GM23338 (cell line): ENCODE results near the gene ELMO2. TPM values are rescaled to one million over a fixed set of nuclear protein-coding genes. Genes with fewer than 3 reads are reported as not detected.

Experiments used
- ATAC-seq: fragments of 200-7000 bp; cut with Tn5 transposase; 3 replicates; pipeline ENCODE4 v1.9.1; 2020
- DNase-seq: peaks from one replicate; pipeline ENCODE4 v3.0.0-alpha.2; 2015; ENCODE audit warnings: low spot score
- H2AFZ ChIP-seq: fragments of 200-600 bp; sonication (generic); 2 replicates; pipeline ENCODE4 v1.8.0; 2016; ENCODE audit warnings: antibody characterized with exemption, mild to moderate bottlenecking, moderate library complexity
- H3F3A ChIP-seq: fragments of 200-600 bp; sonication (generic); replicated peaks from 2 replicates; pipeline ENCODE4 v1.8.0; 2017; ENCODE audit warnings: antibody characterized with exemption, mixed run types, low read depth
- H3K27ac ChIP-seq: fragments of 200-600 bp; sonication (generic); 2 replicates; pipeline ENCODE4 v1.6.1; 2016; ENCODE audit warnings: low read depth
- H3K27me3 ChIP-seq: fragments of 200-600 bp; sonication (generic); 2 replicates; pipeline ENCODE4 v1.8.0; 2016; ENCODE audit warnings: mild to moderate bottlenecking, mixed run types, moderate library complexity; ENCODE audit not compliant: insufficient read depth
- H3K36me3 ChIP-seq: fragments of 200-600 bp; sonication (generic); 2 replicates; pipeline ENCODE4 v1.8.0; 2016; ENCODE audit warnings: mild to moderate bottlenecking; ENCODE audit not compliant: insufficient read depth
- H3K4me1 ChIP-seq: fragments of 200-600 bp; sonication (generic); 2 replicates; pipeline ENCODE4 v1.8.0; 2016; ENCODE audit warnings: mild to moderate bottlenecking, moderate library complexity; ENCODE audit not compliant: insufficient read depth
- H3K4me2 ChIP-seq: fragments of 200-600 bp; sonication (generic); 2 replicates; pipeline ENCODE4 v1.7.1; 2017; ENCODE audit warnings: mixed run types
- H3K4me3 ChIP-seq: fragments of 200-600 bp; sonication (generic); 2 replicates; pipeline ENCODE4 v1.6.1; 2016; ENCODE audit warnings: mixed run types
- H3K79me2 ChIP-seq: fragments of 200-600 bp; sonication (generic); replicated peaks from 2 replicates; pipeline ENCODE4 v1.8.0; 2017; ENCODE audit warnings: mild to moderate bottlenecking; ENCODE audit not compliant: insufficient read depth
- H3K9me2 ChIP-seq: fragments of 200-600 bp; sonication (generic); 2 replicates; pipeline ENCODE4 v1.8.0; 2017; ENCODE audit not compliant: insufficient read depth
- H4K20me1 ChIP-seq: fragments of 200-600 bp; sonication (generic); replicated peaks from 2 replicates; pipeline ENCODE4 v1.8.0; 2017; ENCODE audit warnings: mild to moderate bottlenecking; ENCODE audit not compliant: insufficient read depth
- H3K27ac Mint-ChIP-seq: 2 replicates; pipeline ENCODE4 v1.8.0; 2020; ENCODE audit warnings: inconsistent platforms, mild to moderate bottlenecking, moderate library complexity, mixed read lengths
- H3K27me3 Mint-ChIP-seq: 3 replicates; pipeline ENCODE4 v1.8.0; 2022; ENCODE audit warnings: low read depth, mild to moderate bottlenecking, moderate library complexity, mixed read lengths, inconsistent platforms; ENCODE audit not compliant: insufficient read depth, poor library complexity
- H3K36me3 Mint-ChIP-seq: 3 replicates; pipeline ENCODE4 v1.8.0; 2021; ENCODE audit warnings: low read depth, mild to moderate bottlenecking, inconsistent platforms, moderate library complexity, mixed read lengths
- H3K4me1 Mint-ChIP-seq: 3 replicates; pipeline ENCODE4 v1.8.0; 2020; ENCODE audit warnings: mild to moderate bottlenecking, inconsistent platforms, mixed read lengths
- H3K4me3 Mint-ChIP-seq: 3 replicates; pipeline ENCODE4 v1.8.0; 2021; ENCODE audit warnings: moderate library complexity, mild to moderate bottlenecking, inconsistent platforms, mixed read lengths
- H3K9me3 Mint-ChIP-seq: 3 replicates; pipeline ENCODE4 v1.8.0; 2020; ENCODE audit warnings: moderate library complexity, mild to moderate bottlenecking, inconsistent platforms, mixed read lengths
- CREB1 ChIP-seq: fragments of 250-450 bp; sonication (Bioruptor Pico); IDR thresholded peaks from 2 replicates; pipeline ENCODE4 v1.5.0; 2020; ENCODE audit warnings: low read depth, mild to moderate bottlenecking, moderate library complexity
- EZH2 ChIP-seq: fragments of 200-600 bp; sonication (generic); IDR thresholded peaks from one replicate; pipeline ENCODE4 v1.8.0; 2017; ENCODE audit warnings: antibody characterized with exemption, mild to moderate bottlenecking, low read depth; ENCODE audit not compliant: unreplicated experiment
- EZH2phosphoT487 ChIP-seq: fragments of 200-600 bp; sonication (generic); IDR thresholded peaks from one replicate; pipeline ENCODE4 v1.8.1; 2018; ENCODE audit warnings: antibody characterized with exemption; ENCODE audit not compliant: unreplicated experiment
- JUNB ChIP-seq: IDR thresholded peaks from one replicate; pipeline ENCODE4 v1.6.1; 2016; ENCODE audit warnings: antibody characterized with exemption; ENCODE audit not compliant: unreplicated experiment
- NANOG ChIP-seq: IDR thresholded peaks from 2 replicates; pipeline ENCODE4 v1.6.1; 2016; ENCODE audit warnings: antibody characterized with exemption, borderline replicate concordance
- STAT1 ChIP-seq: IDR thresholded peaks from one replicate; pipeline ENCODE4 v1.6.1; 2016; ENCODE audit warnings: antibody characterized with exemption; ENCODE audit not compliant: unreplicated experiment
- ZNF114 ChIP-seq: fragments of 250-450 bp; sonication (Bioruptor Pico); IDR thresholded peaks from 2 replicates; pipeline ENCODE4 v1.5.0; 2020; ENCODE audit warnings: mild to moderate bottlenecking, moderate library complexity
- ZNF331 ChIP-seq: fragments of 250-450 bp; sonication (Bioruptor Pico); IDR thresholded peaks from 2 replicates; pipeline ENCODE4 v1.5.0; 2020; ENCODE audit warnings: low read depth, mild to moderate bottlenecking, moderate library complexity
- ZNF462 ChIP-seq: fragments of 250-450 bp; sonication (Bioruptor Pico); IDR thresholded peaks from 2 replicates; pipeline ENCODE4 v1.5.0; 2020; ENCODE audit warnings: mild to moderate bottlenecking, moderate library complexity
- polyA plus RNA-seq: library from polyadenylated mRNA; unstranded; fragments of >200 nt; fragmentation: Nextera tagmentation; extraction: Ambion mirVana; gene quantifications from 2 replicates; pipeline ENCODE4 v1.2.1, GENCODE V29; 2016
- total RNA-seq: library from RNA; depleted of rRNA; stranded (reverse); fragments of >200 nt; shearing (Covaris generic); gene quantifications from 2 replicates; pipeline ENCODE4 v1.2.3, GENCODE V29; 2014
- TF ChIP-seq, protein P1 (sequence below): IDR thresholded peaks from one replicate; pipeline ENCODE4 v1.6.1; 2018; ENCODE audit warnings: antibody characterized with exemption; ENCODE audit not compliant: unreplicated experiment
- TF ChIP-seq, protein P2 (sequence below): IDR thresholded peaks from 2 replicates; pipeline ENCODE4 v1.6.1; 2016; ENCODE audit warnings: antibody characterized with exemption

Gene ELMO2
- total and polyA plus RNA-seq, 2 experiments from 2014 or later: 15.1 to 44.1 TPM

GRCh38 chr20:46350201-46350985 is 56.0 kb downstream of the ELMO2 start:
- Histone ChIP-seq H3K36me3 (no peaks in the 10 kb centered on the region), H2AFZ (no peak overlapping the region), H3K4me2 (peak overlapping the region; percentile 60), H3K79me2 (no peaks in the 10 kb centered on the region), H3K27me3 (no peaks in the 10 kb centered on the region), H3K9me2 (no peaks in the 10 kb centered on the region), H3K27ac (peak overlapping the region; percentile 50; the same call in 1 of the 2 replicates), H4K20me1 (no peaks in the 10 kb centered on the region), H3K4me1 (peaks cover 17% of the 10 kb centered on the region), H3K4me3 (no peak overlapping the region), H3F3A (no peaks in the 10 kb centered on the region)
- H3K27ac Mint-ChIP-seq: peak overlapping the region; percentile 97
- DNase-seq (peak; percentile 37), ATAC-seq (peak; percentile 10)
- peaks cover 21% of the 10 kb centered on the region for H3K36me3 Mint-ChIP-seq
- TF ChIP-seq, protein P1, sequence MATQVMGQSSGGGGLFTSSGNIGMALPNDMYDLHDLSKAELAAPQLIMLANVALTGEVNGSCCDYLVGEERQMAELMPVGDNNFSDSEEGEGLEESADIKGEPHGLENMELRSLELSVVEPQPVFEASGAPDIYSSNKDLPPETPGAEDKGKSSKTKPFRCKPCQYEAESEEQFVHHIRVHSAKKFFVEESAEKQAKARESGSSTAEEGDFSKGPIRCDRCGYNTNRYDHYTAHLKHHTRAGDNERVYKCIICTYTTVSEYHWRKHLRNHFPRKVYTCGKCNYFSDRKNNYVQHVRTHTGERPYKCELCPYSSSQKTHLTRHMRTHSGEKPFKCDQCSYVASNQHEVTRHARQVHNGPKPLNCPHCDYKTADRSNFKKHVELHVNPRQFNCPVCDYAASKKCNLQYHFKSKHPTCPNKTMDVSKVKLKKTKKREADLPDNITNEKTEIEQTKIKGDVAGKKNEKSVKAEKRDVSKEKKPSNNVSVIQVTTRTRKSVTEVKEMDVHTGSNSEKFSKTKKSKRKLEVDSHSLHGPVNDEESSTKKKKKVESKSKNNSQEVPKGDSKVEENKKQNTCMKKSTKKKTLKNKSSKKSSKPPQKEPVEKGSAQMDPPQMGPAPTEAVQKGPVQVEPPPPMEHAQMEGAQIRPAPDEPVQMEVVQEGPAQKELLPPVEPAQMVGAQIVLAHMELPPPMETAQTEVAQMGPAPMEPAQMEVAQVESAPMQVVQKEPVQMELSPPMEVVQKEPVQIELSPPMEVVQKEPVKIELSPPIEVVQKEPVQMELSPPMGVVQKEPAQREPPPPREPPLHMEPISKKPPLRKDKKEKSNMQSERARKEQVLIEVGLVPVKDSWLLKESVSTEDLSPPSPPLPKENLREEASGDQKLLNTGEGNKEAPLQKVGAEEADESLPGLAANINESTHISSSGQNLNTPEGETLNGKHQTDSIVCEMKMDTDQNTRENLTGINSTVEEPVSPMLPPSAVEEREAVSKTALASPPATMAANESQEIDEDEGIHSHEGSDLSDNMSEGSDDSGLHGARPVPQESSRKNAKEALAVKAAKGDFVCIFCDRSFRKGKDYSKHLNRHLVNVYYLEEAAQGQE: no peak
- H3K27me3 Mint-ChIP-seq: peaks cover 31% of the 10 kb centered on the region
- H3K9me3 Mint-ChIP-seq: no peaks in the 10 kb centered on the region
- no peak overlapping the region for H3K4me3 Mint-ChIP-seq
- peaks cover 36% of the 10 kb centered on the region for H3K4me1 Mint-ChIP-seq

DNA sequence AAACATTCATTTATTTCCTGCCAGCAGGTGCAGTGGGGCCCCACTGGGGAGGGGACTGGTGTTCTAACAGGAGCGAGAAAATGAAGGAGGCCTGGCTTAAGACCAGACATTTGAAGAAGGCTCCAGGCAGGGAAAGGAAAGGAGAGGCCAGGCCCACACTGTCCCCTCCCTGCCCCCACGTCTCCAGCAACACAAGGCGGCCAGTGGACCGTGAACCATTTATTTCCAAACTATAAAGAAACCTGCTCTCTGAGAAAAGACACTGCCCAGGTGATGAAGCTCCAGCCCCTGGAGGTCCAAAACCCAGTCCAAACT is 56.7 kb downstream of the ELMO2 start:
- H3K4me1 Mint-ChIP-seq: peaks cover 39% of the 10 kb centered on the region
- TF ChIP-seq CREB1 (CRISPR knock-in tag) (no peak), ZNF462 (CRISPR knock-in tag) (no peak), JUNB (no peak), ZNF114 (CRISPR knock-in tag) (no peak), ZNF331 (CRISPR knock-in tag) (no peak), EZH2phosphoT487 (no peak), NANOG (no peak), STAT1 (no peak), EZH2 (no peak)
- TF ChIP-seq, protein P2, sequence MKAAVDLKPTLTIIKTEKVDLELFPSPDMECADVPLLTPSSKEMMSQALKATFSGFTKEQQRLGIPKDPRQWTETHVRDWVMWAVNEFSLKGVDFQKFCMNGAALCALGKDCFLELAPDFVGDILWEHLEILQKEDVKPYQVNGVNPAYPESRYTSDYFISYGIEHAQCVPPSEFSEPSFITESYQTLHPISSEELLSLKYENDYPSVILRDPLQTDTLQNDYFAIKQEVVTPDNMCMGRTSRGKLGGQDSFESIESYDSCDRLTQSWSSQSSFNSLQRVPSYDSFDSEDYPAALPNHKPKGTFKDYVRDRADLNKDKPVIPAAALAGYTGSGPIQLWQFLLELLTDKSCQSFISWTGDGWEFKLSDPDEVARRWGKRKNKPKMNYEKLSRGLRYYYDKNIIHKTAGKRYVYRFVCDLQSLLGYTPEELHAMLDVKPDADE: no peak

More for the DNA sequence above, 56.7 kb downstream of the ELMO2 start:
- Histone ChIP-seq H3K4me1 (peaks cover 17% of the 10 kb centered on the region), H3K27ac (no peak overlapping the region), H4K20me1 (no peaks in the 10 kb centered on the region), H3K4me3 (no peak overlapping the region), H3K9me2 (no peaks in the 10 kb centered on the region), H3F3A (no peaks in the 10 kb centered on the region), H2AFZ (no peak overlapping the region), H3K27me3 (peaks cover 3% of the 10 kb centered on the region; the same call in 1 of the 2 replicates), H3K4me2 (no peak overlapping the region), H3K36me3 (no peaks in the 10 kb centered on the region), H3K79me2 (no peaks in the 10 kb centered on the region)
- Mint-ChIP-seq H3K27ac (peak overlapping the region; percentile 85), H3K27me3 (peaks cover 38% of the 10 kb centered on the region), H3K4me3 (no peak overlapping the region; the same call in 2 of the 3 replicates), H3K36me3 (peaks cover 21% of the 10 kb centered on the region), H3K9me3 (no peaks in the 10 kb centered on the region)
- DNase-seq (no peak), ATAC-seq (no peak)
